Panc1 (cell line): Measurements from ENCODE around the gene CD58.

Experiments used
- POLR2AphosphoS5 ChIP-seq: IDR thresholded peaks from 2 replicates; pipeline ENCODE4 v1.6.1; 2012; ENCODE audit warnings: mild to moderate bottlenecking, low read depth, low read length, moderate library complexity
- TCF7L2 ChIP-seq: IDR thresholded peaks from 2 replicates; pipeline ENCODE4 v1.6.1; 2011; ENCODE audit warnings: mild to moderate bottlenecking, low read depth, low read length, inconsistent platforms
- TF ChIP-seq, protein P1 (sequence below): fragments of 450-650 bp; IDR thresholded peaks from 2 replicates; pipeline ENCODE4 v1.5.1; 2017; ENCODE audit warnings: mild to moderate bottlenecking
- TF ChIP-seq, protein P2 (sequence below), 2 experiments: IDR thresholded peaks; 2 replicates each; pipeline ENCODE4 v1.6.1; 2011 to 2012; ENCODE audit warnings: low read depth in 2 of 2, control low read depth in 1 of 2, low read length in 1 of 2, mild to moderate bottlenecking in 1 of 2, moderate library complexity in 1 of 2; ENCODE audit not compliant: insufficient read depth in 1 of 2

DNA sequence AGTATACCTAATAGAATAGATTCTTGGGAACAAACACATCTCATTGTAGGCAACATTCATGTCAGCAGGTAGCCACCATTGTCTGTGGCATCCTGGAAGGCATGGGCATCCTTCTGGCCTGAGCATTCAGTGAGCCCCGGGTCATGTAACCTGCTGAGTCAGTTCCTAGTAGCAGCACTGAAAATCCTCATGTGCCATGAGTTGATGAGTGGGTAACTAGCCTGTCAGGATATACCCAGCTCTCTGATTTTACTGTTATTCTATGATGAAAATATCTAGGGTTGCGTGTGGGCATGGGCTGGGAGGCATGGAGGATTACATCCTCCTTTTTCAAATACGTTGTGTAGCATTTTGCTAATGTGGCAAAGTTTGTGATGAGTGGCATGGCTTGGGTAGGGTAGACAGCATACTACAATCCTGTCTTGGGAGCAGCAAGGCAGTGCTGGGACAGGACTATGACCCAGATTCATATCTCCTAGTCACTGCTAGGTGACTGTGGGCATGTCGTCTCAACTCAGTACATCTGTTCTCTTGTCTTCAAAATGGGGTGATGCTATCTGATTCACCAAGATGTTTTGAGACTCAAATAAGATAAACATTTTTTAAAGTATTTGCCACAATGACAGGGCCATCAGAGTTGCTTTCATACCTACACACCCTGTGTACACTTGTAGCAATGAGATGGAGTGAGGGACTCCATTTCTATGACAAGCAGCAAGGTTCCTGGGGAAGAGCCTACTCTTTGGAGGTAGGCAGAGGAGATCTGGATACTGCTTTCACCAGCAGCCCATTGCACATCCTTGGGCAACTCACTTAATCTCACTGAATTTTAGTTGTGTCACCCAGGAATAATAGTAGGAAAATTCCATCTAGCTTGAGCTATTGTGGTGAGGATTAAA is 62.5 kb downstream of the CD58 start:
- TF ChIP-seq, protein P1, sequence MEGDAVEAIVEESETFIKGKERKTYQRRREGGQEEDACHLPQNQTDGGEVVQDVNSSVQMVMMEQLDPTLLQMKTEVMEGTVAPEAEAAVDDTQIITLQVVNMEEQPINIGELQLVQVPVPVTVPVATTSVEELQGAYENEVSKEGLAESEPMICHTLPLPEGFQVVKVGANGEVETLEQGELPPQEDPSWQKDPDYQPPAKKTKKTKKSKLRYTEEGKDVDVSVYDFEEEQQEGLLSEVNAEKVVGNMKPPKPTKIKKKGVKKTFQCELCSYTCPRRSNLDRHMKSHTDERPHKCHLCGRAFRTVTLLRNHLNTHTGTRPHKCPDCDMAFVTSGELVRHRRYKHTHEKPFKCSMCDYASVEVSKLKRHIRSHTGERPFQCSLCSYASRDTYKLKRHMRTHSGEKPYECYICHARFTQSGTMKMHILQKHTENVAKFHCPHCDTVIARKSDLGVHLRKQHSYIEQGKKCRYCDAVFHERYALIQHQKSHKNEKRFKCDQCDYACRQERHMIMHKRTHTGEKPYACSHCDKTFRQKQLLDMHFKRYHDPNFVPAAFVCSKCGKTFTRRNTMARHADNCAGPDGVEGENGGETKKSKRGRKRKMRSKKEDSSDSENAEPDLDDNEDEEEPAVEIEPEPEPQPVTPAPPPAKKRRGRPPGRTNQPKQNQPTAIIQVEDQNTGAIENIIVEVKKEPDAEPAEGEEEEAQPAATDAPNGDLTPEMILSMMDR, result no peak
- TF ChIP-seq, protein P2, sequence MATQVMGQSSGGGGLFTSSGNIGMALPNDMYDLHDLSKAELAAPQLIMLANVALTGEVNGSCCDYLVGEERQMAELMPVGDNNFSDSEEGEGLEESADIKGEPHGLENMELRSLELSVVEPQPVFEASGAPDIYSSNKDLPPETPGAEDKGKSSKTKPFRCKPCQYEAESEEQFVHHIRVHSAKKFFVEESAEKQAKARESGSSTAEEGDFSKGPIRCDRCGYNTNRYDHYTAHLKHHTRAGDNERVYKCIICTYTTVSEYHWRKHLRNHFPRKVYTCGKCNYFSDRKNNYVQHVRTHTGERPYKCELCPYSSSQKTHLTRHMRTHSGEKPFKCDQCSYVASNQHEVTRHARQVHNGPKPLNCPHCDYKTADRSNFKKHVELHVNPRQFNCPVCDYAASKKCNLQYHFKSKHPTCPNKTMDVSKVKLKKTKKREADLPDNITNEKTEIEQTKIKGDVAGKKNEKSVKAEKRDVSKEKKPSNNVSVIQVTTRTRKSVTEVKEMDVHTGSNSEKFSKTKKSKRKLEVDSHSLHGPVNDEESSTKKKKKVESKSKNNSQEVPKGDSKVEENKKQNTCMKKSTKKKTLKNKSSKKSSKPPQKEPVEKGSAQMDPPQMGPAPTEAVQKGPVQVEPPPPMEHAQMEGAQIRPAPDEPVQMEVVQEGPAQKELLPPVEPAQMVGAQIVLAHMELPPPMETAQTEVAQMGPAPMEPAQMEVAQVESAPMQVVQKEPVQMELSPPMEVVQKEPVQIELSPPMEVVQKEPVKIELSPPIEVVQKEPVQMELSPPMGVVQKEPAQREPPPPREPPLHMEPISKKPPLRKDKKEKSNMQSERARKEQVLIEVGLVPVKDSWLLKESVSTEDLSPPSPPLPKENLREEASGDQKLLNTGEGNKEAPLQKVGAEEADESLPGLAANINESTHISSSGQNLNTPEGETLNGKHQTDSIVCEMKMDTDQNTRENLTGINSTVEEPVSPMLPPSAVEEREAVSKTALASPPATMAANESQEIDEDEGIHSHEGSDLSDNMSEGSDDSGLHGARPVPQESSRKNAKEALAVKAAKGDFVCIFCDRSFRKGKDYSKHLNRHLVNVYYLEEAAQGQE (IDR thresholded peaks at IDR 0.05; ENCODE audit: insufficient read depth in 1 of 2, low read depth in 2 of 2, low read length in 1 of 2), result no peak
- no peak for TF ChIP-seq POLR2AphosphoS5
- no peak for TF ChIP-seq TCF7L2
